Panc1 (cell line): ENCODE data around the gene PRDM7. TPM values are rescaled to one million over a fixed set of nuclear protein-coding genes. Genes with fewer than 3 reads are reported as not detected.

ENCODE experiments used
- ATAC-seq: fragments of 200-7000 bp; cut with Tn5 transposase; 2 replicates; pipeline ENCODE4 v1.9.1; 2020; ENCODE audit warnings: mild to moderate bottlenecking, moderate library complexity
- BruUV-seq: library from RNA; stranded (reverse); fragments of 400-500 nt; replicated peaks from 2 replicates; lab custom pipeline; 2021; lab: Mats Ljungman, UMichigan
- CTCF ChIA-PET: fragments of 300-600 bp; sonication (Branson Sonifier 250); formaldehyde crosslinking; loops from one replicate; lab custom pipeline; 2022; ENCODE audit warnings: antibody characterized with exemption; lab: Charles Lee
- POLR2A ChIA-PET: fragments of 300-600 bp; sonication (Branson Sonifier 250); formaldehyde crosslinking; loops from one replicate; lab custom pipeline; 2022; ENCODE audit warnings: antibody characterized with exemption; lab: Charles Lee
- DNase-seq: peaks from one replicate; pipeline ENCODE4 v3.0.0-alpha.2; 2010; ENCODE audit warnings: low read depth, low spot score
- H3K27ac ChIP-seq: 2 replicates; pipeline ENCODE4 v1.5.1; 2011; ENCODE audit warnings: mild to moderate bottlenecking, low read length, inconsistent platforms
- H3K27me3 ChIP-seq: fragments of 200-500 bp; sonication (Bioruptor generic); 2 replicates; pipeline ENCODE4 v1.6.0; 2014; ENCODE audit warnings: low read length, inconsistent platforms; ENCODE audit not compliant: control insufficient read depth, insufficient read depth
- H3K36me3 ChIP-seq: fragments of 200-500 bp; sonication (Bioruptor generic); 2 replicates; pipeline ENCODE4 v1.5.1; 2014; ENCODE audit warnings: inconsistent platforms, mild to moderate bottlenecking, low read length, moderate library complexity; ENCODE audit not compliant: control insufficient read depth, insufficient read depth
- H3K4me1 ChIP-seq: 2 replicates; pipeline ENCODE4 v1.5.1; 2011; ENCODE audit warnings: inconsistent platforms, mild to moderate bottlenecking, low read length, moderate library complexity; ENCODE audit not compliant: control insufficient read depth, insufficient read depth
- H3K4me3 ChIP-seq, 2 experiments: 2 replicates each; pipeline ENCODE4 v1.5.1; 2011 to 2012; ENCODE audit warnings: low read depth in 2 of 2, low read length in 2 of 2, mild to moderate bottlenecking in 2 of 2, inconsistent platforms in 1 of 2, moderate library complexity in 1 of 2
- H3K9me3 ChIP-seq: fragments of 200-500 bp; sonication (Bioruptor generic); 2 replicates; pipeline ENCODE4 v1.5.1; 2014; ENCODE audit warnings: low read depth, mild to moderate bottlenecking, inconsistent platforms, low read length, moderate library complexity; ENCODE audit not compliant: control insufficient read depth, insufficient read depth
- POLR2AphosphoS5 ChIP-seq: IDR thresholded peaks from 2 replicates; pipeline ENCODE4 v1.6.1; 2012; ENCODE audit warnings: mild to moderate bottlenecking, low read depth, low read length, moderate library complexity
- SIN3A ChIP-seq: IDR thresholded peaks from 2 replicates; pipeline ENCODE4 v1.6.1; 2012; ENCODE audit warnings: low read depth, mild to moderate bottlenecking, low read length, moderate library complexity, borderline replicate concordance; ENCODE audit not compliant: insufficient read depth
- TCF7L2 ChIP-seq: IDR thresholded peaks from 2 replicates; pipeline ENCODE4 v1.6.1; 2011; ENCODE audit warnings: mild to moderate bottlenecking, low read depth, low read length, inconsistent platforms
- in situ Hi-C: cut with HindIII; loops from 2 replicates; pipeline ENCODE4 v1.10.0; 2016; ENCODE audit warnings: low sequenced_read_pairs, low pct_unique_long_range_greater_than_20kb
- intact Hi-C: fragments of 100-400 bp; cut with micrococcal nuclease; formaldehyde crosslinking; loops from one replicate; pipeline ENCODE4 v1.10.0; 2022; ENCODE audit not compliant: unreplicated experiment
- total RNA-seq: library from RNA; stranded (reverse); gene quantifications from one replicate; pipeline ENCODE4 v1.2.1, GENCODE V29; 2021; ENCODE audit not compliant: unreplicated experiment
- TF ChIP-seq, protein P1 (sequence below), 2 experiments: IDR thresholded peaks; 2 replicates each; pipeline ENCODE4 v1.6.1; 2011 to 2012; ENCODE audit warnings: low read depth in 2 of 2, control low read depth in 1 of 2, low read length in 1 of 2, mild to moderate bottlenecking in 1 of 2, moderate library complexity in 1 of 2; ENCODE audit not compliant: insufficient read depth in 1 of 2
- TF ChIP-seq, protein P2 (sequence below): fragments of 450-650 bp; IDR thresholded peaks from 2 replicates; pipeline ENCODE4 v1.5.1; 2017; ENCODE audit warnings: mild to moderate bottlenecking

The PRDM7 gene
- total RNA-seq, 1 experiment from 2014 or later, result not detected

GRCh38 chr16:90050969-90051368, 26.2 kb downstream of the PRDM7 start:
- CTCF ChIA-PET, result no interaction called here
- Histone ChIP-seq H3K4me1 (peaks cover 5% of the 10 kb centered on the region), H3K27ac (no peak overlapping the region), H3K9me3 (no peaks in the 10 kb centered on the region), H3K27me3 (no peaks in the 10 kb centered on the region), H3K36me3 (no peaks in the 10 kb centered on the region), H3K4me3 (no peak overlapping the region)
- in situ Hi-C loops (no loop called here), intact Hi-C loops (no loop called here)
- TF ChIP-seq POLR2AphosphoS5 (no peak), SIN3A (no peak), TCF7L2 (no peak)
- TF ChIP-seq, protein P1, sequence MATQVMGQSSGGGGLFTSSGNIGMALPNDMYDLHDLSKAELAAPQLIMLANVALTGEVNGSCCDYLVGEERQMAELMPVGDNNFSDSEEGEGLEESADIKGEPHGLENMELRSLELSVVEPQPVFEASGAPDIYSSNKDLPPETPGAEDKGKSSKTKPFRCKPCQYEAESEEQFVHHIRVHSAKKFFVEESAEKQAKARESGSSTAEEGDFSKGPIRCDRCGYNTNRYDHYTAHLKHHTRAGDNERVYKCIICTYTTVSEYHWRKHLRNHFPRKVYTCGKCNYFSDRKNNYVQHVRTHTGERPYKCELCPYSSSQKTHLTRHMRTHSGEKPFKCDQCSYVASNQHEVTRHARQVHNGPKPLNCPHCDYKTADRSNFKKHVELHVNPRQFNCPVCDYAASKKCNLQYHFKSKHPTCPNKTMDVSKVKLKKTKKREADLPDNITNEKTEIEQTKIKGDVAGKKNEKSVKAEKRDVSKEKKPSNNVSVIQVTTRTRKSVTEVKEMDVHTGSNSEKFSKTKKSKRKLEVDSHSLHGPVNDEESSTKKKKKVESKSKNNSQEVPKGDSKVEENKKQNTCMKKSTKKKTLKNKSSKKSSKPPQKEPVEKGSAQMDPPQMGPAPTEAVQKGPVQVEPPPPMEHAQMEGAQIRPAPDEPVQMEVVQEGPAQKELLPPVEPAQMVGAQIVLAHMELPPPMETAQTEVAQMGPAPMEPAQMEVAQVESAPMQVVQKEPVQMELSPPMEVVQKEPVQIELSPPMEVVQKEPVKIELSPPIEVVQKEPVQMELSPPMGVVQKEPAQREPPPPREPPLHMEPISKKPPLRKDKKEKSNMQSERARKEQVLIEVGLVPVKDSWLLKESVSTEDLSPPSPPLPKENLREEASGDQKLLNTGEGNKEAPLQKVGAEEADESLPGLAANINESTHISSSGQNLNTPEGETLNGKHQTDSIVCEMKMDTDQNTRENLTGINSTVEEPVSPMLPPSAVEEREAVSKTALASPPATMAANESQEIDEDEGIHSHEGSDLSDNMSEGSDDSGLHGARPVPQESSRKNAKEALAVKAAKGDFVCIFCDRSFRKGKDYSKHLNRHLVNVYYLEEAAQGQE (IDR thresholded peaks at IDR 0.05; ENCODE audit: insufficient read depth in 1 of 2, low read depth in 2 of 2, low read length in 1 of 2), result no peak
- POLR2A ChIA-PET, result no interaction called here
- BruUV-seq, result no TSS peak
- ATAC-seq, result no peak
- DNase-seq, result no peak

- Histone ChIP-seq H3K4me3 (no peak overlapping the region), H3K27ac (no peak overlapping the region), H3K9me3 (no peaks in the 10 kb centered on the region), H3K4me1 (peaks cover 5% of the 10 kb centered on the region), H3K27me3 (no peaks in the 10 kb centered on the region), H3K36me3 (no peaks in the 10 kb centered on the region)
- no TSS peak for BruUV-seq
- DNase-seq, result no peak
- ChIA-PET POLR2A (no interaction called here), CTCF (no interaction called here)
- TF ChIP-seq TCF7L2, result no peak
- TF ChIP-seq, protein P2, sequence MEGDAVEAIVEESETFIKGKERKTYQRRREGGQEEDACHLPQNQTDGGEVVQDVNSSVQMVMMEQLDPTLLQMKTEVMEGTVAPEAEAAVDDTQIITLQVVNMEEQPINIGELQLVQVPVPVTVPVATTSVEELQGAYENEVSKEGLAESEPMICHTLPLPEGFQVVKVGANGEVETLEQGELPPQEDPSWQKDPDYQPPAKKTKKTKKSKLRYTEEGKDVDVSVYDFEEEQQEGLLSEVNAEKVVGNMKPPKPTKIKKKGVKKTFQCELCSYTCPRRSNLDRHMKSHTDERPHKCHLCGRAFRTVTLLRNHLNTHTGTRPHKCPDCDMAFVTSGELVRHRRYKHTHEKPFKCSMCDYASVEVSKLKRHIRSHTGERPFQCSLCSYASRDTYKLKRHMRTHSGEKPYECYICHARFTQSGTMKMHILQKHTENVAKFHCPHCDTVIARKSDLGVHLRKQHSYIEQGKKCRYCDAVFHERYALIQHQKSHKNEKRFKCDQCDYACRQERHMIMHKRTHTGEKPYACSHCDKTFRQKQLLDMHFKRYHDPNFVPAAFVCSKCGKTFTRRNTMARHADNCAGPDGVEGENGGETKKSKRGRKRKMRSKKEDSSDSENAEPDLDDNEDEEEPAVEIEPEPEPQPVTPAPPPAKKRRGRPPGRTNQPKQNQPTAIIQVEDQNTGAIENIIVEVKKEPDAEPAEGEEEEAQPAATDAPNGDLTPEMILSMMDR, result no peak
- TF ChIP-seq, protein P1 (IDR thresholded peaks at IDR 0.05; ENCODE audit: insufficient read depth in 1 of 2, low read depth in 2 of 2, low read length in 1 of 2), result no peak
- TF ChIP-seq SIN3A, result no peak
- TF ChIP-seq POLR2AphosphoS5, result no peak
- in situ Hi-C loops, result no loop called here
- ATAC-seq, result no peak
- intact Hi-C loops, result no loop called here
Observed at GRCh38 chr16:90048737-90049330, 28.3 kb downstream of the PRDM7 start.
